MCF 10A (cell line): ENCODE measurements around the gene SNX10. TPM values are rescaled to one million over a fixed set of nuclear protein-coding genes. Genes with fewer than 3 reads are reported as not detected.

ENCODE experiments used
- BruUV-seq: library from RNA; stranded (reverse); fragments of 400-500 nt; replicated peaks from 2 replicates; lab custom pipeline; 2021; lab: Mats Ljungman, UMichigan
- CTCF ChIA-PET: fragments of 300-600 bp; sonication (Branson Sonifier 250); formaldehyde crosslinking; extraction: SDS; loops from one replicate; lab custom pipeline; 2021; ENCODE audit warnings: antibody characterized with exemption, inconsistent platforms; lab: Yijun Ruan, JAX
- POLR2A ChIA-PET: fragments of 300-600, 350-650 bp; sonication (Branson Sonifier 250); formaldehyde crosslinking; extraction: SDS; loops from one replicate; lab custom pipeline; 2020; ENCODE audit warnings: antibody characterized with exemption, inconsistent platforms; lab: Yijun Ruan, JAX
- DNase-seq: peaks from one replicate; pipeline ENCODE4 v3.0.0-alpha.2; 2018; ENCODE audit not compliant: unreplicated experiment
- H3K27ac Mint-ChIP-seq: one replicate; pipeline ENCODE4 v1.8.0; 2022; ENCODE audit warnings: mild to moderate bottlenecking, low read depth, mixed read lengths; ENCODE audit not compliant: unreplicated experiment
- H3K27me3 Mint-ChIP-seq: one replicate; pipeline ENCODE4 v1.8.0; 2022; ENCODE audit warnings: mixed read lengths; ENCODE audit not compliant: insufficient read depth, unreplicated experiment
- H3K36me3 Mint-ChIP-seq: one replicate; pipeline ENCODE4 v1.8.0; 2022; ENCODE audit warnings: mild to moderate bottlenecking, moderate library complexity, mixed read lengths; ENCODE audit not compliant: insufficient read depth, unreplicated experiment
- H3K4me1 Mint-ChIP-seq: one replicate; pipeline ENCODE4 v1.8.0; 2022; ENCODE audit warnings: mixed read lengths; ENCODE audit not compliant: insufficient read depth, unreplicated experiment
- H3K4me3 Mint-ChIP-seq: one replicate; pipeline ENCODE4 v1.8.0; 2022; ENCODE audit warnings: mild to moderate bottlenecking, moderate library complexity, mixed read lengths; ENCODE audit not compliant: unreplicated experiment
- H3K9me3 Mint-ChIP-seq: one replicate; pipeline ENCODE4 v1.8.0; 2022; ENCODE audit warnings: mixed read lengths; ENCODE audit not compliant: unreplicated experiment
- intact Hi-C: fragments of 100-400 bp; cut with micrococcal nuclease; formaldehyde crosslinking; loops from 2 replicates; pipeline ENCODE4 v1.14.1; 2022
- total RNA-seq: library from RNA; stranded (reverse); gene quantifications from 2 replicates; pipeline ENCODE4 v1.2.3, GENCODE V29; 2022
- TF ChIP-seq, protein P1 (sequence below): fragments of 200-600 bp; IDR thresholded peaks from one replicate; pipeline ENCODE4 v1.8.0; 2022; ENCODE audit warnings: antibody characterized with exemption, mild to moderate bottlenecking; ENCODE audit not compliant: unreplicated experiment

Gene SNX10
- total RNA-seq, 1 experiment from 2014 or later = 7.1 TPM

- H3K36me3 Mint-ChIP-seq = no peaks in the 10 kb centered on the region
- no peaks in the 10 kb centered on the region for H3K9me3 Mint-ChIP-seq
- TF ChIP-seq, protein P1, sequence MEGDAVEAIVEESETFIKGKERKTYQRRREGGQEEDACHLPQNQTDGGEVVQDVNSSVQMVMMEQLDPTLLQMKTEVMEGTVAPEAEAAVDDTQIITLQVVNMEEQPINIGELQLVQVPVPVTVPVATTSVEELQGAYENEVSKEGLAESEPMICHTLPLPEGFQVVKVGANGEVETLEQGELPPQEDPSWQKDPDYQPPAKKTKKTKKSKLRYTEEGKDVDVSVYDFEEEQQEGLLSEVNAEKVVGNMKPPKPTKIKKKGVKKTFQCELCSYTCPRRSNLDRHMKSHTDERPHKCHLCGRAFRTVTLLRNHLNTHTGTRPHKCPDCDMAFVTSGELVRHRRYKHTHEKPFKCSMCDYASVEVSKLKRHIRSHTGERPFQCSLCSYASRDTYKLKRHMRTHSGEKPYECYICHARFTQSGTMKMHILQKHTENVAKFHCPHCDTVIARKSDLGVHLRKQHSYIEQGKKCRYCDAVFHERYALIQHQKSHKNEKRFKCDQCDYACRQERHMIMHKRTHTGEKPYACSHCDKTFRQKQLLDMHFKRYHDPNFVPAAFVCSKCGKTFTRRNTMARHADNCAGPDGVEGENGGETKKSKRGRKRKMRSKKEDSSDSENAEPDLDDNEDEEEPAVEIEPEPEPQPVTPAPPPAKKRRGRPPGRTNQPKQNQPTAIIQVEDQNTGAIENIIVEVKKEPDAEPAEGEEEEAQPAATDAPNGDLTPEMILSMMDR = no peak
- intact Hi-C loops = no loop called here
- POLR2A ChIA-PET = interaction anchor here (0.8 to 1.0 kb wide), 2 partner anchors 11 to 70 kb away, joined by 3 read pairs; no protein-coding TSS in a partner anchor
- H3K27ac Mint-ChIP-seq = no peak overlapping the region
- CTCF ChIA-PET = interaction anchor here (0.6 to 1.1 kb wide), 2 partner anchors 205 to 489 kb away, joined by 3 to 5 read pairs; no protein-coding TSS in a partner anchor
- H3K4me3 Mint-ChIP-seq = no peak overlapping the region
- H3K4me1 Mint-ChIP-seq = peaks cover 14% of the 10 kb centered on the region
- H3K27me3 Mint-ChIP-seq = no peaks in the 10 kb centered on the region
- DNase-seq = no peak
- no TSS peak for BruUV-seq
These were observed 3.9 kb downstream of the SNX10 start for GRCh38 chr7:26295586-26295985.

- no TSS peak for BruUV-seq
- intact Hi-C loops = no loop called here
- Mint-ChIP-seq H3K4me1 (no peaks in the 10 kb centered on the region), H3K27ac (no peak overlapping the region), H3K9me3 (no peaks in the 10 kb centered on the region), H3K4me3 (no peak overlapping the region), H3K27me3 (no peaks in the 10 kb centered on the region), H3K36me3 (no peaks in the 10 kb centered on the region)
- POLR2A ChIA-PET = no interaction called here
- TF ChIP-seq, protein P1 = no peak
- DNase-seq = no peak
- CTCF ChIA-PET = interaction anchor here (0.6 kb wide), 1 partner anchor 94 kb away, joined by 4 read pairs; no protein-coding TSS in a partner anchor
These were observed 6.9 kb downstream of the SNX10 start for GRCh38 chr7:26298472-26299058.

GRCh38 chr7:26305090-26305868 lies 13.6 kb downstream of the SNX10 start:
- intact Hi-C loops = no loop called here
- TF ChIP-seq, protein P1 = no peak
- DNase-seq = peak; percentile 82
- ChIA-PET POLR2A (interaction anchor here (0.6 to 1.0 kb wide), 2 partner anchors 13 to 82 kb away, joined by 3 to 5 read pairs; no protein-coding TSS in a partner anchor), CTCF (interaction anchor here (0.6 to 1.3 kb wide), 2 partner anchors 20 to 412 kb away, joined by 3 to 4 read pairs; no protein-coding TSS in a partner anchor)
- no peak overlapping the region for H3K27ac Mint-ChIP-seq
- H3K4me3 Mint-ChIP-seq = no peak overlapping the region
- H3K36me3 Mint-ChIP-seq = no peaks in the 10 kb centered on the region
- no peaks in the 10 kb centered on the region for H3K27me3 Mint-ChIP-seq
- peaks cover 12% of the 10 kb centered on the region for H3K4me1 Mint-ChIP-seq
- no peaks in the 10 kb centered on the region for H3K9me3 Mint-ChIP-seq
- BruUV-seq = no TSS peak
